Epithelial cell of esophagus (primary cell): Measurements from ENCODE around the gene FSD2.
"Not testable (repeated sequence)": the region's sequence is repeated elsewhere in the genome, so short reads cannot be mapped to it uniquely, and the experiment has no call there.

ENCODE experiments used
- DNase-seq: peaks from one replicate; pipeline ENCODE4 v3.0.0; 2010; ENCODE audit warnings: low read depth
- H3K4me3 ChIP-seq: 2 replicates; pipeline ENCODE4 v1.5.1; 2011; ENCODE audit warnings: mild to moderate bottlenecking, low read length, control low read depth
- TF ChIP-seq, protein P1 (sequence below): IDR thresholded peaks from 2 replicates; pipeline ENCODE4 v1.5.1; 2011; ENCODE audit warnings: low read depth, mild to moderate bottlenecking, low read length, control low read depth, inconsistent platforms; ENCODE audit not compliant: insufficient read depth; ENCODE audit errors: missing control alignments

Gene FSD2

DNA sequence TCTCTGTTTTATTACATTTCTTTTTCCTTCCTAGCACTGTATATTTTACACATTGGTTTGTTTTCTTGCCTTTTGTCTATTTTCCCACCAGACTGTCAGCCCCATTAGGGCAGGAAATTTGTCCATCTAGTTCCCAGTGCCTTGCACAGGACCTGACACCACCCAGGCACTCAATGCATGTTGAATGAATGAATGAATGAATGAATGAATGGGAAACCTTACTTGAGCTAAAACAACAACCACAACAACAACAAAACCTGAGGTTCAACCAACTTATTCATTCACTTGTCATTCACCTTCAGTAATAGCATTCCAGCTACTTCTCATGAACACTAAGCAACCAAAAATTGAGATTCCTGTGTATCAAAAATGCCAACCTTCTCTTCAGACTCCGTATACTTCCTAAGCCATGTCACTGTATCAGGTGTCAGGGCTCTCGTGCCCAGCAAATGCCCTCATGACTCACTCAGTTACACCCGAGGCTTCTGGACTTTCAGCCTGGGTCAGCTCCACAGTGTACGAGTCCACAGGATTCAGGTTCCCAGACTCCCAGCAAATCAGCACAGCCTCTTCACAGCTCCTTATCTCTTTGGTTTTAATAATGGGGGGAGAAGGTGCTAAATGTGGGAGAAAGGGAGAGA, 37.3 kb downstream of the FSD2 start:
- H3K4me3 ChIP-seq, result no peak overlapping the region
- TF ChIP-seq, protein P1, sequence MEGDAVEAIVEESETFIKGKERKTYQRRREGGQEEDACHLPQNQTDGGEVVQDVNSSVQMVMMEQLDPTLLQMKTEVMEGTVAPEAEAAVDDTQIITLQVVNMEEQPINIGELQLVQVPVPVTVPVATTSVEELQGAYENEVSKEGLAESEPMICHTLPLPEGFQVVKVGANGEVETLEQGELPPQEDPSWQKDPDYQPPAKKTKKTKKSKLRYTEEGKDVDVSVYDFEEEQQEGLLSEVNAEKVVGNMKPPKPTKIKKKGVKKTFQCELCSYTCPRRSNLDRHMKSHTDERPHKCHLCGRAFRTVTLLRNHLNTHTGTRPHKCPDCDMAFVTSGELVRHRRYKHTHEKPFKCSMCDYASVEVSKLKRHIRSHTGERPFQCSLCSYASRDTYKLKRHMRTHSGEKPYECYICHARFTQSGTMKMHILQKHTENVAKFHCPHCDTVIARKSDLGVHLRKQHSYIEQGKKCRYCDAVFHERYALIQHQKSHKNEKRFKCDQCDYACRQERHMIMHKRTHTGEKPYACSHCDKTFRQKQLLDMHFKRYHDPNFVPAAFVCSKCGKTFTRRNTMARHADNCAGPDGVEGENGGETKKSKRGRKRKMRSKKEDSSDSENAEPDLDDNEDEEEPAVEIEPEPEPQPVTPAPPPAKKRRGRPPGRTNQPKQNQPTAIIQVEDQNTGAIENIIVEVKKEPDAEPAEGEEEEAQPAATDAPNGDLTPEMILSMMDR, result no peak
- DNase-seq, result no peak

DNA sequence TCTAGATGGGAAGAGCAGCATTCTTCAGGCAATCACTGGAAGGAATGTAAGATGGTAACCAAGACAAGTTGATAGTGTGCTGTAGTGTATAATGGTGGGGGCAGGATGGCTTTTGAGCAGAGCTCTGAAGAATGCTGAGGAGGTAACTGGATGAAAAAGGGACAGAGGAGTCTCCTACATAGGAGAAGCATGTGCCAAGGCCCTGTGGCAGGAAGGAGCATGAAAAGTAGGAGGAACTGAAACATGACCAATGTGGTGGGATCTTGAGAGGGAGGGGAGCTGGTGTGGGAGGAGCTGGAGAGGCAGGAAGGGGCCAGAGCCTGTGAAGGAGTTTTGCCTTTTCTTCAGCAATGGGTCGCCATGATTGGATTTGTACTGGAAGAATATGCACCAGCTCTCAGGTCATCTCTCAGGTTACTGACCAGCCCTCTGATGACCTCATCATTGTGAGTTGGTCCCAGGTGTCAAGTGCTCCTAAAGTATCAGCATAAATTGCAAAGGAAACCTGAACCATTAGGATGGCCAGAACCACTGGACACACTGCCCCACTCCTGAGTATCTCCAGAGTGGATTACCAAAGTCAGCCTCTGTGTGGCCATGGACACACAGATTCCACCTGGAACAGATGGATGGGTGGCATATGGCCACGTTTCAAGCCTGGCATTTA, 38.6 kb downstream of the FSD2 start:
- no peak for DNase-seq
- H3K4me3 ChIP-seq, result no peak overlapping the region
- TF ChIP-seq, protein P1, result no peak

DNA sequence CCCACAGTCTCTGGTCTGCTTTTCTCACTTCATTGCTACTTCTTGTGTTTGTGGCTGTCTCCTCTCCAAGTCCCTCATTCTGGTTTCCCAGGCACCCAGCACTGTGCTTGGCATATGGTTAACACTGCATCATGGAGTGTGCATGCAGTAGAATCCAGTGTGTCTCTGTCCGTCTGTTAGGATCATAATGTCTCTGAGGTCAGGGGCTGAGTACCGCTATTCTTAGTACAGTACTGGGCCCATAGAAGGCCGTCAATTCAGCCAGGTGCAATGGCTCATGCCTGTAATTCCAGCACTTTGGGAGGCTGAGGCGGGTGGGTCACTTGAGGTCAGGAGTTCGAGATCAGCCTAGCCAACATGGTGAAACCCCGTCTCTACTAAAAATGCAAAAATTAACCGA, 39.7 kb downstream of the FSD2 start:
- not testable (repeated sequence) for DNase-seq, H3K4me3 ChIP-seq

DNA sequence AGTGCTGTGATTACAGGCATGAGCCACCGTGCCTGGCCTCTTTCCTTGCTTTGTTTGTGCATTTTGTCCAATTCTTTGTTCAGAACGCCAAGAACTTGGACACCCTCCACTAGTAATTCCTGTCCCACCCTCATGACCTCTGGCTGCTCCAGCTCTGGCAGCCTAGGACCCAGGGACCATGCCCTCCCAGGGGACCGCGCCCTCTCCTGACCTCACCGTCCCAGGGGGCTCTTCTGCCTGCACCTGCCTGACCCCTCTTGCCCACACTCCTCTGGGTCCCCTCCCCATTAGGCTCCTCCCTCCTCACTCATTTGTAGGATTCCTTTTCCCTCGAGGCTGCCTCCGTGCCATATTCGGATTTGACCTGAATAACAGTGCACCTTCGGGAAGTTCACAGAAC, 41.1 kb downstream of the FSD2 start:
- TF ChIP-seq, protein P1, result no peak
- no peak overlapping the region for H3K4me3 ChIP-seq
- DNase-seq, result no peak

DNA sequence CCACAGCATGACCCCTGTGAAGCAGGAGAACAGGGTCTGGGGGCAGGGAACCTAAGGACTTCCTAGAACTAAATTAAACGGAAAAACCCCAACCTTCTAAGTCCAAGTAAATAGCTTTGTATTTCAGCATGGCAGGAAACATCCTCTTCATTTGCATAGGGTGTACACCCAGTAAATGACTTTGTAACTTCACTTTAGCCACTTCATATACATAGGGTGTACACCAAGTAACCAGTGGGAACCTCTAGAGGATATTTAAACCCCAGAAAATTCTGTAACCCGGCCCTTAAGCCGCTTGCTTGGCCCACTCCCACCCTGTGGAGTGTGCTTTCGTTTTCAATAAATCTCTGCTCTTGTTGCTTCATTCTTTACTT, 41.8 kb downstream of the FSD2 start:
- TF ChIP-seq, protein P1, result no peak
- DNase-seq, result no peak
- no peak overlapping the region for H3K4me3 ChIP-seq

DNA sequence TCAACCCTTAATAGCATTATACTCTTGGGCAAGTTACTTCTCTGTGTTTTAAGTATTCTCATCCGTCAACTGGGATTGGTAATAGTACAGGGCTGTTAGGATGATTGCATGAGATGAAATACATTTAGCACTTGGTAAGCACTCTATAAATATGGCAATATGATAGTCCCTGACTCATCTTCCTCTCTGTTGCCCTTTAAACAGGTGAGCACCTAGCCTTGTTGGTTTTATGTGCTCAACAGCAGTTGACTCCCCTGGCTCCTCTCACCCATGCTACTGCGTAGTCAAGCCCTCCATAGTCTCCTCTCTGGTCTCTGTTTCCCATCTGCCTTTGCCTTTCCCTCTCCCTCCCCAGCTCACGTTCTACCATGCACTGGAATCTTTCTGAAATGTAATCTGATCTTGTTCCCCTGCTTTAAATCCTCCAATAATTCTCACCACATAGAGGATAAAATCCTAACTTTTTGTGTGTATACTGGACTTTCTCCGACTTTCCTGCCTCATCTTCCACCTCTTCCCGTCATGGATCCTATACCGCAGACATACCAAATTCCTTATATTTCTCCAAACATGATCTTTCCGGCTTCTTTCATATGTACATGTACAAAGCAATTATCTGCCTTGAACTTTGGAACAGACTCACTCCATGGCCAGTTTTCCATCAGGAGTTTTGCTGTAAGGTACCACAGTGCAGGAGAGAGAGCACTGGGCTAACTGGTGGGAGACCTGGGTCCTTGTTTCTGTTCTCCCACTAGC, 42.3 kb downstream of the FSD2 start:
- DNase-seq, result no peak
- no peak overlapping the region for H3K4me3 ChIP-seq
- TF ChIP-seq, protein P1, result no peak

DNA sequence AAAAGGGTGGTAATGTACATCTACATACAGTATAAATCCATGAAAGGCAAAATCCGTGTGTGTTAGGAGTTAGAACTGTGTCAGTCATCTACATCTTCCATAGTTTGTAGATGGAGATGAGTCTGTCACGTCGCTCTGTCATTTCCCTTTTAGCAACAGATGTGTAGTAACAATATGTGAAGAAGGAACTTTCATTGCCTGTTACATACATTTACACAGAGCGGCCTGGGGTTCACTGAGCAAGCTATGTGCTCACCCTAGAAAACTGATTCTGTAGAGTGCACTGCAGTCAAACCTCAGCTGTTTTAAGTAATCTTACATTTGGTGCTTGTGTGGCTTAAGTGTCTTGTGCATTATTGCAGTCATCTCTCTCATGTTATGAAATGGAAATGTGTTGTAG, 54.6 kb downstream of the FSD2 start:
- TF ChIP-seq, protein P1, result no peak
- peak overlapping the region; percentile 97 for H3K4me3 ChIP-seq
- no peak for DNase-seq
